MV-4-11 (cell line): ENCODE data around the gene FOXD3.

Experiments used
- DNase-seq: peaks from one replicate; lab custom pipeline; 2025; lab: John Stamatoyannopoulos, UW

The FOXD3 gene

DNA sequence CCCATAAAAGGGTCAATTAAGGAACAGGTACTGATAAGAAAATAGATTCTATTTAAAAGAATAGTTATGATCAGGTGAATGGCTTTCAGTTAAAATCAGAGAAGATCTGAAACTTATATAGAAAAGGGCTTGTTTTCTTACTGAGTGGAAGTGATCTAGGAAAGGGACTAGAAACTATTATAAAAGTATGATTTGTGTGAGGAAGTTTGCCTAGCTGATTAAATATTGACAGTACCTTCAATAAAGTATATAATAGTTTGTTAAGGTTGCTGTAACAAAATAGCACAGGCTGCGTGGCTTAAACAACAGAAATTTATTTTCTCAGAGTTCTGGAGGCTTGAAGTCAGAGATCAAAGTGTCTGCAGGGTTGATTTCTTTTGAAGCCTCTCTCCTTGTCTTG lies 39.7 kb downstream of the FOXD3 start:
- no peak for DNase-seq

GRCh38 chr1:63362578-63362977 lies 40.2 kb downstream of the FOXD3 start:
- no peak for DNase-seq

DNA sequence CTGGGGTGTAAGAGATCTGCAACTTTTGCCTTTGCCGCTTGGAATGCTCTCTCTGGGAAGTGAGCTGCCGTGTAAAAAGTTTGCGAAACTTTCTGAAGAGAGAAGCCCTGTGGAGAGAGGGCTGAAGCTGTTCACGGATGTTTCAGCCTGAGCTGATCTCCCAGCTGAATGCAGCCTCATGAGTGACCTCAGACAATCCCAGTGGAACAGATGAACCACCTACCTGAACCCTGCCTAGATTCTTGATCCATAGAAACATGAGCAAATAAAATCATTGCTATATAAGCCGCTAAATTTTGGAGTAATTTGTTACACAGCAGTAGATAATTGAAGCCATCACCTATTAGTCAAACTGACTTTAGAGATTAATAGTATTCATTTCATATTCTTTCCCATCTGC lies 40.6 kb downstream of the FOXD3 start:
- DNase-seq = no peak

DNA sequence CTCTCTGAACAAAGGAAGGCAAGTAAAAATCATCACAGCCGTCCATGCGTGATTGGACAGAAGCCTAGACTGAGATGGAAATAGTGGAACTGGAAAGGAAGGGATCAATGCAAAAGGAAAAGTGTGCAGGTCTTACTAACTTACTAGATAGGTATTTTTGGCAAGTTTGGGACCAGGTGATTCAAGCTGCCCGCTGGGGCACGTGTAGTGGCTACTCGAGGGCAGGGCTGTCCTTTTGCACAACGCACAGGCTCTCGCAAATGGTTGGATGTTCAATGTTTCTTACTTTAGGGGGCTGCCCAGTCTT lies 44.5 kb downstream of the FOXD3 start:
- DNase-seq = no peak

DNA sequence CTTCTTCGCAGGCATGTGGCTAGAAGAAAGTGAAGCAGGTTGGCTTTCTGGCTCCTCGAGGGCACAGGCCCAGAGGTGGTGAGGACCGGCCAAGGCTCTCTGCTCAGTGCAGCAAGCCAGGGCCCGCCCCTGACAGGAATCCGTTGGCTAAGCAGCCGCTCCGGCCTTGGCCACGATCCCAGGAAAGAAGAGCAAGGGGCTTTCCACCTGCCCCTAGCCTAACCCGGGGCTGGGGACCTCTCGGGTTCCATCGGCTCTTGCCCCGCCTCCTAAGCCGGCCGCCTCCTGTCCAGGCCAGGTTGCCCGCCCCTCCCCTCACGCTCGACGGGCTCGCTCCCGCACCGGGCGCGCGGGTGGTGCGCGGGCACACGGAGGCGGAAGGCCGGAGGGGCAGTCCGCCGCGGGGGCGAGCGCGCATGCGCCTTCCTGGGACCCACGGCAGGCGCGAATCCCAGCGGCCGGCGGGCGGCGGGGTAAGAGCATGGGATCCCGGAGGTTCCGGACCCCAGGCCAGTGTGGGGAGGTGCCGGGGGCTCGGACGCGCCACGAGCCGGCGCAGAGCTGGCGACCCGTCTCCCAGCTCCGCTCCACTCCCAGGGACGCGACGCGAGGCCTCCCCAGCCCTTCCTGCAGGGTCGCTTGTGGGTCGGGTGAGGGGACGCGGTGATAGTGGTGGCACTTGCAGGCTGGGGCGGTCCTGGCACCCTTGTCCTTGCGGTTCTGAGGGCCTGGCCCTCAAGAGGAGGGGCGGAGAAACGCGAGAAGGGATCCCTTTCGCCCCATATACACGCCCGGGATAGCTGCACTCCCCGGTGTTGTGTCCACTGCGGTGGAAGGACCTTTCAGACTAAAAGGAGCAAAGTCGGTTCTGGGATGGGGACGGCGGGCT lies 45.1 kb downstream of the FOXD3 start, which contains the start of gene ALG6:
TSS of gene ALG6 (plus strand) at position 413 of the 889 bp plus-strand sequence. CDS start 3,351 bp downstream, outside the sequence.
- peak; percentile 87 for DNase-seq

DNA sequence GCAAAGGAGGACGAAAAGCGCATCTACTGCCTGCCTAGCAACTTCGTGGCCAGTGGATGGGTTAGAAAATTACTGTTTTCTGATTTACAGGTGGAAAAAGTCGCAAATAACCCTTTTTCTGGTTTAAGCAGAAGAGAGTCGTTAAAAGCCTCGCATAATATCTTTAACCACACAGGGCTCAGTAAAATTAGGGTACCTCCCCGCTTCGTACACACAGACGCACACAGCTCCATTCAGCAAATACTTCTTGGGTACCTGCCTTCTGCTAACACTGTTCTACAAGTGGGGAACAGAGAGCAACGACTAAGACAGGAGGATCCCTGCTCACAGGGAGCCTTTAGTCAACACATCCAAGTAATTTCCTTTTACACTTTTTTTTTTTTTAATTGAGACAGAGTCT lies 45.8 kb downstream of the FOXD3 start:
- DNase-seq = no peak
